ENCODE data around the gene SLC66A1. TPM values are rescaled to one million over a fixed set of nuclear protein-coding genes. Genes with fewer than 3 reads are reported as not detected.
A peak's percentile ranks its signal among the peaks of the same experiment; 100 is the strongest.

Gene SLC66A1
- total RNA-seq, 2 experiments from 2014 or later = 3.6 TPM

GRCh38 chr1:19363536-19364152 is 51.5 kb downstream of the SLC66A1 start:
- TF ChIP-seq, protein P1, sequence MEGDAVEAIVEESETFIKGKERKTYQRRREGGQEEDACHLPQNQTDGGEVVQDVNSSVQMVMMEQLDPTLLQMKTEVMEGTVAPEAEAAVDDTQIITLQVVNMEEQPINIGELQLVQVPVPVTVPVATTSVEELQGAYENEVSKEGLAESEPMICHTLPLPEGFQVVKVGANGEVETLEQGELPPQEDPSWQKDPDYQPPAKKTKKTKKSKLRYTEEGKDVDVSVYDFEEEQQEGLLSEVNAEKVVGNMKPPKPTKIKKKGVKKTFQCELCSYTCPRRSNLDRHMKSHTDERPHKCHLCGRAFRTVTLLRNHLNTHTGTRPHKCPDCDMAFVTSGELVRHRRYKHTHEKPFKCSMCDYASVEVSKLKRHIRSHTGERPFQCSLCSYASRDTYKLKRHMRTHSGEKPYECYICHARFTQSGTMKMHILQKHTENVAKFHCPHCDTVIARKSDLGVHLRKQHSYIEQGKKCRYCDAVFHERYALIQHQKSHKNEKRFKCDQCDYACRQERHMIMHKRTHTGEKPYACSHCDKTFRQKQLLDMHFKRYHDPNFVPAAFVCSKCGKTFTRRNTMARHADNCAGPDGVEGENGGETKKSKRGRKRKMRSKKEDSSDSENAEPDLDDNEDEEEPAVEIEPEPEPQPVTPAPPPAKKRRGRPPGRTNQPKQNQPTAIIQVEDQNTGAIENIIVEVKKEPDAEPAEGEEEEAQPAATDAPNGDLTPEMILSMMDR (IDR thresholded peaks at IDR 0.05) = no peak
- no peak for ATAC-seq
- Mint-ChIP-seq H3K4me3 (no peak overlapping the region), H3K27me3 (no peaks in the 10 kb centered on the region), H3K4me1 (ENCODE audit: low read depth) (peaks cover 50% of the 10 kb centered on the region), H3K27ac (no peak overlapping the region), H3K36me3 (ENCODE audit: low read depth) (peaks cover 3% of the 10 kb centered on the region), H3K9me3 (no peaks in the 10 kb centered on the region)
- no peak for DNase-seq
- intact Hi-C loops (cut with micrococcal nuclease) = no loop called here
- ChIA-PET CTCF (interaction anchor here (1.1 to 1.7 kb wide), 6 partner anchors 9 to 218 kb away, joined by 3 to 7 read pairs (median 4); no protein-coding TSS in a partner anchor), POLR2A (no interaction called here)

- Mint-ChIP-seq H3K4me1 (ENCODE audit: low read depth) (peaks cover 49% of the 10 kb centered on the region), H3K36me3 (ENCODE audit: low read depth) (peaks cover 3% of the 10 kb centered on the region), H3K27ac (peak overlapping the region; percentile 22), H3K4me3 (no peak overlapping the region), H3K27me3 (no peaks in the 10 kb centered on the region), H3K9me3 (no peaks in the 10 kb centered on the region)
- ChIA-PET POLR2A (interaction anchor here (0.6 kb wide), 1 partner anchor 217 kb away, joined by 4 read pairs; no protein-coding TSS in a partner anchor), CTCF (no interaction called here)
- intact Hi-C loops (cut with micrococcal nuclease) = no loop called here
- ATAC-seq (no peak), DNase-seq (no peak)
- TF ChIP-seq, protein P1 (IDR thresholded peaks at IDR 0.05) = no peak
These were observed 53.6 kb downstream of the SLC66A1 start for GRCh38 chr1:19365721-19366120.

DNA sequence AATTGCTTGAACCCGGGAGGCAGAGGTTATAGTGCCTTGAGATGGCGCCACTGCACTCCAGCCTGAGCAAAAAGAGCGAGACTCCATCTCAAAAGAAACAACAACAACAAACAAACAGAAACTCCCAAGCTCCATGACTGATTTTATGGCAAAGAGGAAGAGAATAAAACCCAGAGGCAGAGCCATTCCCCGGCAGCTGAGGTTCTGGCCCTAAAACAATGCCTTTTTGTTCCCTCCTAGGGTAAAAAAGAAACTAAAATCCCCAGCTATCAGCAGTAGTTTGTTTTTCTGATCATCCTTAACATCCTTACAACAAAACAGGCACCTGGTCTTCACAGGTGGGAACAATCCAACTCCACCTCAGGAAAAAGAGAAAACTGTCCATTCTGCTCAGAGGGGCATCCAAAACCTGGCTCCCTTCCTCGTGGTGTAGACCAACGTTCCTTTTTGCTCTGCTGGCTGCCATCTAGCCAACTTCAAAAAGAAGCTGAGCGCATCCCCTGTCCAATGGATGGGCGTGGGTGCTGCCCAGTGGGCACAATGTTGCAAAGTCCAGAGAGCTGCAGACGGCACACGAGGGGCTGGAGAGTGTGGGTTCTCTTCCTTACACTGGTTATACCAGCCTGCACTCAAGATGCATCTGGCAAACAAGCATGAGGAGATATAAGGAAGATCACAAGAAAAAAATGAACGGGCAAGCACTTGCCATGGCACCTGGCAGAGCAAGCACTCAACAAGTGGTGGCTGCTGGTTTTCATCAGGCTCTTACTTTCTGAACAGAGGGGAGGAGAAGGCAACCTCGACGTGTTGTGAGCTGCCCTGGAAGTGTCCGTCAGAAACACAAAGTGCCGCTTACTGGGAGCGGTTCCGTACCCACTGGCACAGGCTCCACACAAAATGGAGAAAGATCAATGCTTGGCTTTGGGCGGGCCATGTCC is 54.7 kb downstream of the SLC66A1 start:
- ATAC-seq (no peak), DNase-seq (no peak)
- Mint-ChIP-seq H3K4me3 (no peak overlapping the region), H3K4me1 (ENCODE audit: low read depth) (peaks cover 39% of the 10 kb centered on the region), H3K36me3 (ENCODE audit: low read depth) (peaks cover 3% of the 10 kb centered on the region), H3K9me3 (no peaks in the 10 kb centered on the region), H3K27ac (peak overlapping the region; percentile 59), H3K27me3 (no peaks in the 10 kb centered on the region)
- POLR2A ChIA-PET = interaction anchor here (0.9 kb wide), 1 partner anchor 9 kb away, joined by 3 read pairs; no protein-coding TSS in a partner anchor
- intact Hi-C loops (cut with micrococcal nuclease) = no loop called here
- CTCF ChIA-PET = interaction anchor here (0.9 to 2.0 kb wide), 3 partner anchors 14 to 215 kb away, joined by 3 to 5 read pairs (median 3); no protein-coding TSS in a partner anchor
- TF ChIP-seq, protein P1 (IDR thresholded peaks at IDR 0.05) = no peak

DNA sequence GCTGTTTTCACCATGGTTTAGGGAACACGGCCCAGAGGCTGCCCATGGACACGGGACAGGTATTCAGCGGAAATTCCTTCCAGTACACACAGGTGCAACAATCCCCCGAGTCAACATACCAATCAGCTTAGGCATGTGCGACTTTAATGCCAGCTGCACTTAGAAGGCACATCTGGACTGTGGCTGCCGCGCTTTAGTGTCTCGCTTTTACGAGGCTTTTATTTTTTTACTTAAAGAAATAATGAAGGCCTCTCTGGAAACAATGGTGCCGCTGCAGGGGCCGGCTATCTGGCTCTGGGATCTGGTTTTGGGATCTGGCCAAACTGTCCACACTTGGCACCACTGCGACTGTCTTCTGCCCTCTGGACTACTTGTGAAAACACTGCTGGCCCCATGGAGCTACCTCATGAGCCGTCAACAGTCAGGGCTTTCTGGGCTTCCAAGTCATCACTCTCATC is 55.5 kb downstream of the SLC66A1 start:
- CTCF ChIA-PET = interaction anchor here (0.9 to 2.0 kb wide), 3 partner anchors 14 to 214 kb away, joined by 3 to 5 read pairs (median 3); no protein-coding TSS in a partner anchor
- DNase-seq (no peak), ATAC-seq (no peak)
- Mint-ChIP-seq H3K9me3 (no peaks in the 10 kb centered on the region), H3K27me3 (no peaks in the 10 kb centered on the region), H3K4me3 (no peak overlapping the region), H3K4me1 (ENCODE audit: low read depth) (peaks cover 35% of the 10 kb centered on the region), H3K27ac (no peak overlapping the region), H3K36me3 (ENCODE audit: low read depth) (peaks cover 3% of the 10 kb centered on the region)
- TF ChIP-seq, protein P1 (IDR thresholded peaks at IDR 0.05) = no peak
- POLR2A ChIA-PET = interaction anchor here (0.9 kb wide), 1 partner anchor 9 kb away, joined by 3 read pairs; no protein-coding TSS in a partner anchor
- intact Hi-C loops (cut with micrococcal nuclease) = no loop called here

All from activated CD8-positive, alpha-beta T cell treated with anti-CD3 and anti-CD28 coated beads for 36 hours (primary cell).